ENCODE results near the gene CLN5. TPM values are rescaled to one million over a fixed set of nuclear protein-coding genes. Genes with fewer than 3 reads are reported as not detected.

Gene CLN5
- total and polyA plus RNA-seq, 2 of the 4 experiments (the other 2 are of a cell fraction) = 11.3 to 15.1 TPM

- Histone ChIP-seq H3K4me2 (ENCODE audit: low read depth, low read length) (no peak overlapping the region), H3K9ac (ENCODE audit: low read depth, low read length) (no peak overlapping the region), H3K36me3 (ENCODE audit: control insufficient read depth, insufficient read depth, low read length) (peaks cover 23% of the 10 kb centered on the region), H4K91ac (ENCODE audit: insufficient read depth, low read depth, low read length) (no peak overlapping the region), H3K79me1 (ENCODE audit: low read depth in 1 of 2, low read length in 2 of 2) (peaks cover 16 to 27% of the 10 kb centered on the region in 2 experiments), H3K18ac (ENCODE audit: low read depth, low read length) (no peak overlapping the region), H4K8ac (ENCODE audit: low read depth in 2 of 2, low read length in 2 of 2) (no peak overlapping the region), H3K9me1 (ENCODE audit: insufficient read depth, low read length) (peaks cover 6% of the 10 kb centered on the region; the same call in 1 of the 2 replicates), H2BK120ac (ENCODE audit: low read depth, low read length) (no peak overlapping the region), H3K9me3 (ENCODE audit: control insufficient read depth, insufficient read depth, low read length) (no peaks in the 10 kb centered on the region), H2AFZ (replicated peaks; ENCODE audit: low read length, poor library complexity) (no peak overlapping the region), H3K56ac (ENCODE audit: extremely low read depth, insufficient read depth, low read length) (no peak overlapping the region), H3K23ac (ENCODE audit: low read depth, low read length) (no peak overlapping the region), H4K5ac (ENCODE audit: low read depth, low read length) (no peak overlapping the region), H2AK9ac (replicated peaks; ENCODE audit: low read depth, low read length, poor library complexity) (no peak overlapping the region), H3K4me3 (ENCODE audit: insufficient read depth, low read depth, low read length) (no peak overlapping the region), H2AK5ac (ENCODE audit: low read depth, low read length) (no peak overlapping the region), H3K4ac (ENCODE audit: low read depth, low read length) (no peak overlapping the region), H3K27me3 (ENCODE audit: control insufficient read depth, insufficient read depth, low read length) (no peaks in the 10 kb centered on the region), H2BK15ac (ENCODE audit: low read depth, low read length) (no peak overlapping the region), H3K27ac (ENCODE audit: insufficient read depth, low read length) (no peak overlapping the region), H4K20me1 (ENCODE audit: insufficient read depth, low read length) (peaks cover 11% of the 10 kb centered on the region; the same call in 1 of the 2 replicates), H2BK20ac (ENCODE audit: low read depth, low read length) (no peak overlapping the region), H2BK5ac (ENCODE audit: low read depth, low read length, poor library complexity, severe bottlenecking) (no peak overlapping the region), H3K4me1 (ENCODE audit: control insufficient read depth, insufficient read depth, low read length) (no peaks in the 10 kb centered on the region), H3K14ac (replicated peaks; ENCODE audit: low read depth, low read length) (no peak overlapping the region)
- ChIA-PET CTCF (interaction anchor here (0.6 to 2.7 kb wide), 13 partner anchors 10 to 1708 kb away, joined by 3 to 15 read pairs (median 4); no protein-coding TSS in a partner anchor), POLR2A (ENCODE audit: unreplicated experiment) (interaction anchor here (0.7 kb wide), 1 partner anchor 1214 kb away, joined by 11 read pairs; no protein-coding TSS in a partner anchor)
- WGBS, 2 experiments (ENCODE audit: extremely low coverage in 2 of 2, insufficient read length in 1 of 2) = 82% methylated on average over 7 of the region's 7 CpGs; no CpG with 5 or more reads in 1 of the 2 experiments
- BruUV-seq (replicated peaks) = no TSS peak
- ATAC-seq (ENCODE audit: low read depth) = peak; percentile 67
- in situ Hi-C loops (cut with MboI; ENCODE audit: low sequenced_read_pairs) (no loop called here), dilution Hi-C loops (cut with HindIII; ENCODE audit: low sequenced_read_pairs, unreplicated experiment) (no loop called here), intact Hi-C loops (cut with micrococcal nuclease) (no loop called here)
- peak; percentile 48 for DNase-seq
- TF ChIP-seq, protein P1, sequence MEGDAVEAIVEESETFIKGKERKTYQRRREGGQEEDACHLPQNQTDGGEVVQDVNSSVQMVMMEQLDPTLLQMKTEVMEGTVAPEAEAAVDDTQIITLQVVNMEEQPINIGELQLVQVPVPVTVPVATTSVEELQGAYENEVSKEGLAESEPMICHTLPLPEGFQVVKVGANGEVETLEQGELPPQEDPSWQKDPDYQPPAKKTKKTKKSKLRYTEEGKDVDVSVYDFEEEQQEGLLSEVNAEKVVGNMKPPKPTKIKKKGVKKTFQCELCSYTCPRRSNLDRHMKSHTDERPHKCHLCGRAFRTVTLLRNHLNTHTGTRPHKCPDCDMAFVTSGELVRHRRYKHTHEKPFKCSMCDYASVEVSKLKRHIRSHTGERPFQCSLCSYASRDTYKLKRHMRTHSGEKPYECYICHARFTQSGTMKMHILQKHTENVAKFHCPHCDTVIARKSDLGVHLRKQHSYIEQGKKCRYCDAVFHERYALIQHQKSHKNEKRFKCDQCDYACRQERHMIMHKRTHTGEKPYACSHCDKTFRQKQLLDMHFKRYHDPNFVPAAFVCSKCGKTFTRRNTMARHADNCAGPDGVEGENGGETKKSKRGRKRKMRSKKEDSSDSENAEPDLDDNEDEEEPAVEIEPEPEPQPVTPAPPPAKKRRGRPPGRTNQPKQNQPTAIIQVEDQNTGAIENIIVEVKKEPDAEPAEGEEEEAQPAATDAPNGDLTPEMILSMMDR (conservative IDR thresholded peaks at IDR 0.05; ENCODE audit: low read depth, low read length) = peak; percentile 67
- TF ChIP-seq RAD21 (IDR thresholded peaks at IDR 0.05; ENCODE audit: low read length) (peak; percentile 52), SMC3 (IDR thresholded peaks at IDR 0.05; ENCODE audit: low read depth, low read length) (peak; percentile 26; the same call in 1 of the 2 replicates), RCOR1 (IDR thresholded peaks at IDR 0.05; ENCODE audit: insufficient replicate concordance, low read length) (no peak), NFE2L2 (IDR thresholded peaks at IDR 0.05; ENCODE audit: low read depth, low read length) (no peak)
Measured at GRCh38 chr13:77002590-77003190, 10.8 kb downstream of the CLN5 start.
